ENCODE results near the gene TMUB2. TPM values are rescaled to one million over a fixed set of nuclear protein-coding genes. Genes with fewer than 3 reads are reported as not detected.

TMUB2 gene
- total RNA-seq, 1 experiment from 2014 or later, result 25.1 TPM

DNA sequence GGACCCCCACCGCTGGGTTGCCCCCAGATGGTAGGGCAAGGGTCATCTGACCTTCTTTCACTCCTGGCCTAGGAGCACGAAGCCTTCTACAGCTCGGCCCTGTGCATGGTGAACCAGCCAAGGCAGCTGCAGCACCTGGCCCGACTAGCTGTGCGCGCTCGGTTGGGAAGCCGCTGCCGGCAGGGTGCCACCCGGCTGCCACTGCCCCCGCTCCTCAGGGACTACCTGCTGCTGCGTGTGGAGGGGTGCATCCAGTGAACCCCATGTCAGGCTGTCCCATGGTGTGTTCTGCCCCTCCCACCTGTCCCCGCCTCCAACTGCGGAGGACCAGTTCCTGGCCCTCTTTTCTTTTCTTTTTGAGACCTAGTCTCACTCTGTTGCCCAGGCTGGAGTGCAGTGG, 8.6 kb upstream of the TMUB2 start:
- Histone ChIP-seq H3K27ac (ENCODE audit: low read depth, low read length) (no peak overlapping the region), H3K4me3 (replicated peaks in 1 of 2; ENCODE audit: low read depth in 1 of 2, low read length in 2 of 2) (no peak overlapping the region), H2AFZ (ENCODE audit: low read depth, low read length, poor library complexity, severe bottlenecking) (no peak overlapping the region), H3K27me3 (ENCODE audit: insufficient read depth, low read length) (no peaks in the 10 kb centered on the region), H3K9me3 (ENCODE audit: control insufficient read depth in 1 of 2, insufficient read depth in 1 of 2, low read depth in 1 of 2, low read length in 2 of 2) (no peaks in the 10 kb centered on the region), H3K9ac (ENCODE audit: low read length) (no peak overlapping the region), H3K9me2 (ENCODE audit: insufficient read depth) (no peaks in the 10 kb centered on the region), H3K79me2 (ENCODE audit: insufficient read depth, low read length) (peaks cover 17% of the 10 kb centered on the region), H3K4me1 (ENCODE audit: control insufficient read depth in 1 of 2, insufficient read depth in 2 of 2, low read length in 2 of 2) (no peaks in the 10 kb centered on the region), H4K20me1 (ENCODE audit: insufficient read depth) (no peaks in the 10 kb centered on the region), H3K4me2 (ENCODE audit: low read length) (no peak overlapping the region), H3K36me3 (ENCODE audit: control insufficient read depth in 1 of 2, insufficient read depth in 2 of 2, low read length in 2 of 2) (peaks cover 21 to 23% of the 10 kb centered on the region in 2 experiments; a peak in 3 of 4 replicates)
- ChIA-PET RAD21 (ENCODE audit: low non-redundant PET in 1 of 2, low total read pairs in 2 of 2, uncharacterized antibody in 2 of 2, unreplicated experiment in 2 of 2) (no interaction called here), POLR2A (no interaction called here), CTCF (no interaction called here)
- no peak for DNase-seq (ENCODE audit: low read depth, low spot score)
- intact Hi-C loops (cut with micrococcal nuclease), result no loop called here
- no peak for ATAC-seq
- BruUV-seq (replicated peaks), result no TSS peak
- TF ChIP-seq POLR2AphosphoS5 (IDR thresholded peaks at IDR 0.05; ENCODE audit: low read depth, low read length), result no peak
- no peak for TF ChIP-seq RAD21 (IDR thresholded peaks at IDR 0.05; ENCODE audit: low read depth)
- TF ChIP-seq FOSL1 (IDR thresholded peaks at IDR 0.05; ENCODE audit: low read depth), result no peak
- TF ChIP-seq JUND (IDR thresholded peaks at IDR 0.05), result no peak
- no peak for TF ChIP-seq EZH2 (IDR thresholded peaks at IDR 0.05)
- TF ChIP-seq, protein P1, sequence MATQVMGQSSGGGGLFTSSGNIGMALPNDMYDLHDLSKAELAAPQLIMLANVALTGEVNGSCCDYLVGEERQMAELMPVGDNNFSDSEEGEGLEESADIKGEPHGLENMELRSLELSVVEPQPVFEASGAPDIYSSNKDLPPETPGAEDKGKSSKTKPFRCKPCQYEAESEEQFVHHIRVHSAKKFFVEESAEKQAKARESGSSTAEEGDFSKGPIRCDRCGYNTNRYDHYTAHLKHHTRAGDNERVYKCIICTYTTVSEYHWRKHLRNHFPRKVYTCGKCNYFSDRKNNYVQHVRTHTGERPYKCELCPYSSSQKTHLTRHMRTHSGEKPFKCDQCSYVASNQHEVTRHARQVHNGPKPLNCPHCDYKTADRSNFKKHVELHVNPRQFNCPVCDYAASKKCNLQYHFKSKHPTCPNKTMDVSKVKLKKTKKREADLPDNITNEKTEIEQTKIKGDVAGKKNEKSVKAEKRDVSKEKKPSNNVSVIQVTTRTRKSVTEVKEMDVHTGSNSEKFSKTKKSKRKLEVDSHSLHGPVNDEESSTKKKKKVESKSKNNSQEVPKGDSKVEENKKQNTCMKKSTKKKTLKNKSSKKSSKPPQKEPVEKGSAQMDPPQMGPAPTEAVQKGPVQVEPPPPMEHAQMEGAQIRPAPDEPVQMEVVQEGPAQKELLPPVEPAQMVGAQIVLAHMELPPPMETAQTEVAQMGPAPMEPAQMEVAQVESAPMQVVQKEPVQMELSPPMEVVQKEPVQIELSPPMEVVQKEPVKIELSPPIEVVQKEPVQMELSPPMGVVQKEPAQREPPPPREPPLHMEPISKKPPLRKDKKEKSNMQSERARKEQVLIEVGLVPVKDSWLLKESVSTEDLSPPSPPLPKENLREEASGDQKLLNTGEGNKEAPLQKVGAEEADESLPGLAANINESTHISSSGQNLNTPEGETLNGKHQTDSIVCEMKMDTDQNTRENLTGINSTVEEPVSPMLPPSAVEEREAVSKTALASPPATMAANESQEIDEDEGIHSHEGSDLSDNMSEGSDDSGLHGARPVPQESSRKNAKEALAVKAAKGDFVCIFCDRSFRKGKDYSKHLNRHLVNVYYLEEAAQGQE (IDR thresholded peaks at IDR 0.05; ENCODE audit: low read depth), result no peak
- no peak for TF ChIP-seq ZNF274 (IDR thresholded peaks at IDR 0.05; ENCODE audit: low read depth, low read length)
- TF ChIP-seq EGR1 (IDR thresholded peaks at IDR 0.05; ENCODE audit: low read depth), result no peak
- TF ChIP-seq POLR2A (IDR thresholded peaks at IDR 0.05; ENCODE audit: borderline replicate concordance, extremely low read depth, insufficient read depth, insufficient read length), result no peak
- TF ChIP-seq CBX3 (IDR thresholded peaks at IDR 0.05; ENCODE audit: low read depth), result no peak
- TF ChIP-seq TCF7L2 (IDR thresholded peaks at IDR 0.05; ENCODE audit: borderline replicate concordance, extremely low read depth, insufficient read depth, insufficient read length), result no peak
